ENCODE measurements around the gene AKR1C2. TPM values are rescaled to one million over a fixed set of nuclear protein-coding genes. Genes with fewer than 3 reads are reported as not detected.

AKR1C2 gene
- total RNA-seq, 4 donors from 2014 or later, result 1.0 to 5.4 (median 4.4) TPM

DNA sequence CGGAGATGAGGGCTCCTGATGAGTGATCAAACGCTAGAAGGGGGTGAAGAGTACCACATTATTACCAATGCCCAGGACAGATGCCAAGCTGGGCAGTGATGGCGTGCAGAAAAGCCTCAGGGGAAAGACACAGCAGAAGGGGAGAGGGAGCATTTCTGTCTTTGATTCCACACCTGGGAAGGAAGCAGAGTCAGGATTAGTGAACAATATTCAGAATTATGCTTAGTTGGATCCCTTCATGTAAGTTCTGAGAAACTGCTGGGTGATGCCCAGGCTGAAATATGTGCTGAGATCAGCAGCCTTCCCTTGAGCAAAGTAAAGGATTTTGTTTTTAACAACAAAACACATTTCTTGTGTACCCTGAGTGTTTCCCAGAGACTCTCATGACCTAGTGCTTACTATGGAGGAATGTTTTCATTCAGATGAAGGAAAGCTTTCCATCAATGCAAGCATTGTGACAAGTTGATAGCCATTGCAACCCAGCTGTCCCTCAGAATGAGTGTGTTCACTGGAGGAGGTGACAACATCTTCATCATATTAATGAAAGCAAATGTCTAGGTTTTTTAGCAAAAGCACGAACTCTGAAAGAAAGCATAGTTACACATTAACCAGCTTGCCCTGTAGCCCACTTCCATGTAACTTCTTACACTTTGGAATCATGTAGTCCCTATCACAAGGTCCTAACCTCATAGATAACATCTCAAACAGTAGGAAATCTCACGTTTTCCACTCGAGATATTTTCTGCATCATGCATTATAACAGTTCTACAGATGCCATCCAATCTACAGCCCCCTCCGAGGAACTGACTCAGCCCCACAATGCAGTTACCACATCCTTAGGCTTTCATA lies 64.2 kb downstream of the AKR1C2 start:
- H3K4me1 ChIP-seq, result no peaks in the 10 kb centered on the region
- no peak for DNase-seq
- H3K27me3 ChIP-seq, result no peaks in the 10 kb centered on the region
- H3K36me3 ChIP-seq, result no peaks in the 10 kb centered on the region
- no peak for TF ChIP-seq POLR2A (IDR thresholded peaks at IDR 0.05)
- TF ChIP-seq, protein P1, sequence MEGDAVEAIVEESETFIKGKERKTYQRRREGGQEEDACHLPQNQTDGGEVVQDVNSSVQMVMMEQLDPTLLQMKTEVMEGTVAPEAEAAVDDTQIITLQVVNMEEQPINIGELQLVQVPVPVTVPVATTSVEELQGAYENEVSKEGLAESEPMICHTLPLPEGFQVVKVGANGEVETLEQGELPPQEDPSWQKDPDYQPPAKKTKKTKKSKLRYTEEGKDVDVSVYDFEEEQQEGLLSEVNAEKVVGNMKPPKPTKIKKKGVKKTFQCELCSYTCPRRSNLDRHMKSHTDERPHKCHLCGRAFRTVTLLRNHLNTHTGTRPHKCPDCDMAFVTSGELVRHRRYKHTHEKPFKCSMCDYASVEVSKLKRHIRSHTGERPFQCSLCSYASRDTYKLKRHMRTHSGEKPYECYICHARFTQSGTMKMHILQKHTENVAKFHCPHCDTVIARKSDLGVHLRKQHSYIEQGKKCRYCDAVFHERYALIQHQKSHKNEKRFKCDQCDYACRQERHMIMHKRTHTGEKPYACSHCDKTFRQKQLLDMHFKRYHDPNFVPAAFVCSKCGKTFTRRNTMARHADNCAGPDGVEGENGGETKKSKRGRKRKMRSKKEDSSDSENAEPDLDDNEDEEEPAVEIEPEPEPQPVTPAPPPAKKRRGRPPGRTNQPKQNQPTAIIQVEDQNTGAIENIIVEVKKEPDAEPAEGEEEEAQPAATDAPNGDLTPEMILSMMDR (IDR thresholded peaks at IDR 0.05), result no peak
- H3K9me3 ChIP-seq, result no peaks in the 10 kb centered on the region
- no peak overlapping the region for H3K4me3 ChIP-seq
- H3K27ac ChIP-seq, result no peak overlapping the region
- intact Hi-C loops (cut with DNase I; ENCODE audit: low total_unique reads), result no loop called here

Small RNA genes within 50 kb of the gene (small RNA-seq; reads per million reads assigned to genes)
- not detected for gene RF00096

Other genes with a start within 250 kb of the AKR1C2 start
- gene AKR1E2, start 177.7 kb downstream of the AKR1C2 start, total RNA-seq, result 10 to 100 TPM in 3 of 4 donors, 1 to 10 TPM in 1; 1.8 to 31.3 (median 16.1) TPM
- 10 to 100 TPM in 2 of 4 donors, 1 to 10 TPM in 2; 6.3 to 60.9 (median 21.5) TPM for gene AKR1C1, start 40.4 kb downstream of the AKR1C2 start, total RNA-seq
- 10 to 100 TPM in 2 of 4 donors, 1 to 10 TPM in 2; 6.0 to 35.6 (median 16.7) TPM for gene AKR1C3, start 90.6 kb upstream of the AKR1C2 start, total RNA-seq
- gene AKR1C8, start 181.3 kb upstream of the AKR1C2 start, total RNA-seq, result not detected
- not detected for gene AKR1C4, start 193.0 kb upstream of the AKR1C2 start, total RNA-seq